Mammary epithelial cell (primary cell): ENCODE data around the gene ZNF556.

Source experiments
- CTCF ChIP-seq, 2 donors: IDR thresholded peaks in 1 of 2; conservative IDR thresholded peaks in 1 of 2; 2 replicates each; pipeline ENCODE4 v1.5.1; 2011 to 2012; ENCODE audit warnings: inconsistent platforms in 2 of 2, low read length in 2 of 2, mild to moderate bottlenecking in 2 of 2, control low read depth in 1 of 2, low read depth in 1 of 2; ENCODE audit not compliant: insufficient read depth in 1 of 2; ENCODE audit errors: extremely low read depth in 1 of 2
- EZH2 ChIP-seq: IDR thresholded peaks from 2 replicates; pipeline ENCODE4 v1.6.1; 2012; ENCODE audit warnings: low read length, inconsistent platforms, borderline replicate concordance

- TF ChIP-seq EZH2 (no peak), CTCF (conservative IDR thresholded peaks at IDR 0.05 in 1 of 2, IDR thresholded peaks at IDR 0.05 in 1 of 2; ENCODE audit: extremely low read depth in 1 of 2, insufficient read depth in 1 of 2, low read depth in 1 of 2, low read length in 2 of 2) (no peak)
Observed at GRCh38 chr19:2905918-2906519, 38.9 kb downstream of the ZNF556 start.
